RPMI7951 (cell line): ENCODE measurements around the gene TNK1. TPM values are rescaled to one million over a fixed set of nuclear protein-coding genes. Genes with fewer than 3 reads are reported as not detected.
"Not testable (repeated sequence)": the region's sequence is repeated elsewhere in the genome, so short reads cannot be mapped to it uniquely, and the experiment has no call there.

Experiments used
- DNase-seq: peaks from one replicate; pipeline ENCODE4 v3.0.0-alpha.2; 2012; ENCODE audit warnings: low read depth
- total RNA-seq: library from RNA; depleted of rRNA; stranded (reverse); fragments of >200 nt; shearing (Covaris generic); gene quantifications from 2 replicates; pipeline ENCODE4 v1.2.3, GENCODE V29; 2014

TNK1 gene
- total RNA-seq, 1 experiment from 2014 or later = 0.60 TPM

- DNase-seq = peak; percentile 48
These were observed 25.8 kb upstream of the TNK1 start, which contains the start of gene TMEM95 for GRCh38 chr17:7355053-7355452. TSS of gene TMEM95 (plus strand) at chr17:7355156. CDS start at chr17:7355205, 49 bp downstream.

- DNase-seq = no peak
These were observed 25.3 kb upstream of the TNK1 start for GRCh38 chr17:7355573-7355972.

GRCh38 chr17:7356072-7356549 is 24.8 kb upstream of the TNK1 start:
- peak; percentile 50 for DNase-seq

GRCh38 chr17:7356756-7357155 is 24.1 kb upstream of the TNK1 start:
- DNase-seq = no peak

GRCh38 chr17:7357381-7357780 is 23.5 kb upstream of the TNK1 start:
- DNase-seq = no peak

- DNase-seq = no peak
These were observed 19.0 kb upstream of the TNK1 start for GRCh38 chr17:7361906-7362305.

- DNase-seq = no peak
These were observed 17.6 kb upstream of the TNK1 start for GRCh38 chr17:7363311-7363710.

GRCh38 chr17:7365963-7366362 is 14.9 kb upstream of the TNK1 start:
- not testable (repeated sequence) for DNase-seq

- DNase-seq = no peak
These were observed 13.8 kb upstream of the TNK1 start for GRCh38 chr17:7367083-7367482.

GRCh38 chr17:7367918-7368598 is 12.8 kb upstream of the TNK1 start:
- DNase-seq = no peak

GRCh38 chr17:7368599-7368994 is 12.3 kb upstream of the TNK1 start:
- not testable (repeated sequence) for DNase-seq

- DNase-seq = no peak
These were observed 11.1 kb upstream of the TNK1 start for GRCh38 chr17:7369825-7370224.

- no peak for DNase-seq
These were observed 10.0 kb upstream of the TNK1 start for GRCh38 chr17:7370853-7371252.

GRCh38 chr17:7374353-7374752 is 6.5 kb upstream of the TNK1 start:
- no peak for DNase-seq

- no peak for DNase-seq
These were observed 1.8 kb upstream of the TNK1 start for GRCh38 chr17:7379134-7379533.

GRCh38 chr17:7380321-7380720 is 568 bp upstream of the TNK1 start:
- DNase-seq = peak; percentile 74

GRCh38 chr17:7382901-7383300 is 2.0 kb downstream of the TNK1 start:
- no peak for DNase-seq

- no peak for DNase-seq
These were observed 2.5 kb downstream of the TNK1 start for GRCh38 chr17:7383371-7383741.

GRCh38 chr17:7383742-7384488 is 3.0 kb downstream of the TNK1 start:
- no peak for DNase-seq

GRCh38 chr17:7384489-7385081 is 3.7 kb downstream of the TNK1 start:
- DNase-seq = no peak

GRCh38 chr17:7388856-7389255 is 8.0 kb downstream of the TNK1 start:
- no peak for DNase-seq

GRCh38 chr17:7389924-7390910 is 9.3 kb downstream of the TNK1 start:
- DNase-seq = no peak
